ENCODE data around the gene ATP11A. TPM values are rescaled to one million over a fixed set of nuclear protein-coding genes. Genes with fewer than 3 reads are reported as not detected.

Gene ATP11A
- total RNA-seq, 1 donor from 2014 or later: 109 TPM

GRCh38 chr13:112764028-112764427 lies 74.2 kb downstream of the ATP11A start:
- no peaks in the 10 kb centered on the region for H3K27me3 Mint-ChIP-seq
- TF ChIP-seq, protein P1, sequence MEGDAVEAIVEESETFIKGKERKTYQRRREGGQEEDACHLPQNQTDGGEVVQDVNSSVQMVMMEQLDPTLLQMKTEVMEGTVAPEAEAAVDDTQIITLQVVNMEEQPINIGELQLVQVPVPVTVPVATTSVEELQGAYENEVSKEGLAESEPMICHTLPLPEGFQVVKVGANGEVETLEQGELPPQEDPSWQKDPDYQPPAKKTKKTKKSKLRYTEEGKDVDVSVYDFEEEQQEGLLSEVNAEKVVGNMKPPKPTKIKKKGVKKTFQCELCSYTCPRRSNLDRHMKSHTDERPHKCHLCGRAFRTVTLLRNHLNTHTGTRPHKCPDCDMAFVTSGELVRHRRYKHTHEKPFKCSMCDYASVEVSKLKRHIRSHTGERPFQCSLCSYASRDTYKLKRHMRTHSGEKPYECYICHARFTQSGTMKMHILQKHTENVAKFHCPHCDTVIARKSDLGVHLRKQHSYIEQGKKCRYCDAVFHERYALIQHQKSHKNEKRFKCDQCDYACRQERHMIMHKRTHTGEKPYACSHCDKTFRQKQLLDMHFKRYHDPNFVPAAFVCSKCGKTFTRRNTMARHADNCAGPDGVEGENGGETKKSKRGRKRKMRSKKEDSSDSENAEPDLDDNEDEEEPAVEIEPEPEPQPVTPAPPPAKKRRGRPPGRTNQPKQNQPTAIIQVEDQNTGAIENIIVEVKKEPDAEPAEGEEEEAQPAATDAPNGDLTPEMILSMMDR (IDR thresholded peaks at IDR 0.05; ENCODE audit: unreplicated experiment): no peak
- DNase-seq (ENCODE audit: low spot score, unreplicated experiment): no peak
- H3K4me1 Mint-ChIP-seq (ENCODE audit: low read depth): peaks cover 26% of the 10 kb centered on the region
- peaks cover 18% of the 10 kb centered on the region for H3K36me3 Mint-ChIP-seq (ENCODE audit: insufficient read depth)
- H3K27ac Mint-ChIP-seq: peak overlapping the region; percentile 79
- H3K4me3 Mint-ChIP-seq (ENCODE audit: low read depth): no peak overlapping the region
- peaks cover 4% of the 10 kb centered on the region for H3K9me3 Mint-ChIP-seq (ENCODE audit: low read depth)

DNA sequence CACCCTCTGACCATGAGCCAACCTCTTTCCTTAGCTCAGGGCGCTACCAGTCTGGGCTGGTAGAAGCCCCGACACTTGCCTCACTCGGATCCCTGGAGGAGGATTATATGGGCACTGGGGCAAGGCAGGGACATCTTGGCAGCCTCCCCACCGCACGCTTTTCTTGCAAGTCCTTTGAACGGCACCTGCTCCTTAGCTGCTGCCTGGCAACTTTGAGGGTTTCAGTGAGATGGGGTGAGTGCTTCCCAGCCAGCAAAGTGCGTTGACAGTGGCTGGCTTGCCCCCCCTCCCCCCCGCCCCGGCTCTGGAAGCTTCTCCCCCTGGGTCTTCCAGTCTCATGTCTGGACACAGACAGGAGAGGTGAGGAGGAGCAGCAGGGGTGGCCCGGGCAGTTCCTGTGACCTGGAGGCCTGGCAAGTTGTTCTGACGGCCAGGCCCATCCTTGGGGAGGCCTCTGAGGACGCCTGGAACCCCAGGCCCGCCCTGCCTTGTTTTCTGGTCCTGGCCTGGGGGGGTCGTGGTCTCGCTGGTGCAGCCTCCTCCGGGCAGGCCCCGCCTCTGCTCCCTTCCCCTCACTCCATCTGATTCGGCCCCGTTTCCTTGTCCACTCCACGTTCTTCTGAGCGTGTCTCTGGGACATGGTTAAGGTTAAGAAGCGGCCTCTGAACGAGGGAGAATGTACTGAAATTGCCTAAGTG lies 75.2 kb downstream of the ATP11A start:
- DNase-seq (ENCODE audit: low spot score, unreplicated experiment): no peak
- H3K36me3 Mint-ChIP-seq (ENCODE audit: insufficient read depth): peaks cover 12% of the 10 kb centered on the region
- TF ChIP-seq, protein P1 (IDR thresholded peaks at IDR 0.05; ENCODE audit: unreplicated experiment): no peak
- H3K4me1 Mint-ChIP-seq (ENCODE audit: low read depth): peaks cover 22% of the 10 kb centered on the region
- H3K27ac Mint-ChIP-seq: peak overlapping the region; percentile 52
- no peak overlapping the region for H3K4me3 Mint-ChIP-seq (ENCODE audit: low read depth)
- H3K27me3 Mint-ChIP-seq: no peaks in the 10 kb centered on the region
- H3K9me3 Mint-ChIP-seq (ENCODE audit: low read depth): peaks cover 4% of the 10 kb centered on the region

DNA sequence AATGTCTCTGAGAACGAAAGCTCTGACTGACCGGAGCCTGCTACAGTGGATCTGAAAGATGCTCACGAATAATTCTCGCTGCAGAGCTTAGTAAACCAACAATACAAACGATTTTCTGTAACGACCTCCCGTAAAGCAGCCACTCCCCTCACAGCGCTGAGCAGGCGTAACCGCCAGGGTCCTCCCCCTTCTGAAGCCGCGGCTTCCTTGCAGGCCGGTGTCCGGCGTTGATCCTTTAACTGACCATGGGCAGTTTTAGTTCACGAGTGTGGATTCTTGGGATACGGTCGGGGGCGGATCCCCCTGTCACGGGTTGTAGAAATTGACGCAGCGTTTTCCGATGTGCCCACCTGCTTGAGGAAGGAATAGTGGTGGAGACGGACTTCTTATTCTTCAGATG lies 75.9 kb downstream of the ATP11A start:
- H3K36me3 Mint-ChIP-seq (ENCODE audit: insufficient read depth): peaks cover 15% of the 10 kb centered on the region
- DNase-seq (ENCODE audit: low spot score, unreplicated experiment): no peak
- peak overlapping the region; percentile 54 for H3K27ac Mint-ChIP-seq
- H3K27me3 Mint-ChIP-seq: no peaks in the 10 kb centered on the region
- H3K4me3 Mint-ChIP-seq (ENCODE audit: low read depth): no peak overlapping the region
- H3K9me3 Mint-ChIP-seq (ENCODE audit: low read depth): peaks cover 4% of the 10 kb centered on the region
- TF ChIP-seq, protein P1 (IDR thresholded peaks at IDR 0.05; ENCODE audit: unreplicated experiment): no peak
- peaks cover 19% of the 10 kb centered on the region for H3K4me1 Mint-ChIP-seq (ENCODE audit: low read depth)

DNA sequence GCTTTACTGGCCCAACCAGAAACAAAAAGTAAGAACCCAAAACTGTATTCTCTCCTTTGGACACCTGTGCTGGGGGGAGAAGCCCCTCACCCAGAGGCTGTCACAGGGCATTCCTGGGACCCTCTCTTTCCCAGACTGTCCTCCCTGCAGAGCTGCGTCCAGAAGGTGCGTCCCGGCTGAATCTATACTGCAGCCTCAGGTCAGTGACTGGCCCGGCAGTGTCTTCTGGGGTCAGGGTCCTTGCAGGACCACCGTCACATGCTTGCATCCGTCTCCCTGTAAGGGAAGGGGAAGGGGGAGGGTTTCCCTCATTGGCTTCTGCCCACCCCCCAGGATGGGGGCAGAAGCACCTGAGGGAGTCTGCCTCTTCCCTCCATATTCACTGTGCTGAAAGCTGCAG lies 76.5 kb downstream of the ATP11A start:
- no peak for DNase-seq (ENCODE audit: low spot score, unreplicated experiment)
- peak overlapping the region; percentile 54 for H3K27ac Mint-ChIP-seq
- H3K4me3 Mint-ChIP-seq (ENCODE audit: low read depth): no peak overlapping the region
- peaks cover 15% of the 10 kb centered on the region for H3K36me3 Mint-ChIP-seq (ENCODE audit: insufficient read depth)
- TF ChIP-seq, protein P1 (IDR thresholded peaks at IDR 0.05; ENCODE audit: unreplicated experiment): no peak
- H3K9me3 Mint-ChIP-seq (ENCODE audit: low read depth): peaks cover 4% of the 10 kb centered on the region
- no peaks in the 10 kb centered on the region for H3K27me3 Mint-ChIP-seq
- H3K4me1 Mint-ChIP-seq (ENCODE audit: low read depth): peaks cover 20% of the 10 kb centered on the region

DNA sequence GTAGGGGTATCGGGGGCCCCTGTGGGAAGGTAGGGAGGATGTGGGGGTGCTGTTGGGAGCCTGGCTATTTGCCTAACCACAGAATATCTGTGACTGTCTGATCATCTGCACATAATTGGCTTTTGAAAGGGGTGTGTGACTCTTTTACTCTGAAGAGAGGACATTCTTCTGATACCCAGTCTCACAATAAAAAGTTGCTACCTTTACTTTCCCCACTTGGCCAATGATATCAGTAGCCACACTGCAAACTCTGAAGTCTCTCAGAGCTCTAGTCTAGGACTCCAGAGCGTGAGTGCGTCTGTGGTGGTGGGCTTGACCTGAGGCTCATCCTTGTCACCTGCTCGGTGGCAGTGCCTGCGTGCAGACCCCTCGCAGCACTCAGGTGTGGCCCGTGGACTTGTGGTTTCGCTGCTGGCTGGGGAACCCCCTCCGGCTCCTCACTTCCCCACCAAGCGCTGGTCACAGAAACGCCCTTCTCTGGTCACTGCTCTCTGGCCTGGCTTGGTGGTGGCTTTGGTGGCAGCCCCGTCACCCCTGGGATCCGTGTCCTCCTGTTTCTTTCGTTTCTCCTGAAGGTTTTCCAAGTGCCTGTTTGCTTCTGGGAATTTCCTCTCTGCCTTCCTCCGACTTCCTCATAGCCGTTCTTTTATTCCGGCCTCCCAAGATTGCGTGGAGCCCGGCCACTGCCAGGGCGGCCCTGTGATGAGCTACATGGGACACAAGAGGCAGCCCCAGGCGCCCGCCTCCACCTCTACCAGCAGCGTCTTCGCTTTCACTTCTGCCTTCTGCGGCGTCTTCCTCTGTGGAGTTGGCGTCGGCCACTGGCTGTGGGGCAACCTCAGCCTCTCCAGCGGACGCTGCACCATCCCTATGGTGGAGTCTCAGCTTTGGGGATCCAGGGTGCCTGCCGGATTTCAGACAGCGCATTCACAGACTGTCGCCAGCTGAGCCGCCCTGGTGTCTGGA lies 78.0 kb downstream of the ATP11A start:
- no peak for DNase-seq (ENCODE audit: low spot score, unreplicated experiment)
- no peak overlapping the region for H3K4me3 Mint-ChIP-seq (ENCODE audit: low read depth)
- peaks cover 12% of the 10 kb centered on the region for H3K36me3 Mint-ChIP-seq (ENCODE audit: insufficient read depth)
- peaks cover 20% of the 10 kb centered on the region for H3K4me1 Mint-ChIP-seq (ENCODE audit: low read depth)
- no peaks in the 10 kb centered on the region for H3K27me3 Mint-ChIP-seq
- H3K27ac Mint-ChIP-seq: peak overlapping the region; percentile 65
- TF ChIP-seq, protein P1 (IDR thresholded peaks at IDR 0.05; ENCODE audit: unreplicated experiment): no peak
- H3K9me3 Mint-ChIP-seq (ENCODE audit: low read depth): peaks cover 4% of the 10 kb centered on the region
